Measurements from ENCODE around the gene PUS3. TPM values are rescaled to one million over a fixed set of nuclear protein-coding genes. Genes with fewer than 3 reads are reported as not detected.
A peak's percentile ranks its signal among the peaks of the same experiment; 100 is the strongest.

The PUS3 gene
- total and polyA plus RNA-seq, 10 donors = 7.7 to 12.7 (median 11.1) TPM

DNA sequence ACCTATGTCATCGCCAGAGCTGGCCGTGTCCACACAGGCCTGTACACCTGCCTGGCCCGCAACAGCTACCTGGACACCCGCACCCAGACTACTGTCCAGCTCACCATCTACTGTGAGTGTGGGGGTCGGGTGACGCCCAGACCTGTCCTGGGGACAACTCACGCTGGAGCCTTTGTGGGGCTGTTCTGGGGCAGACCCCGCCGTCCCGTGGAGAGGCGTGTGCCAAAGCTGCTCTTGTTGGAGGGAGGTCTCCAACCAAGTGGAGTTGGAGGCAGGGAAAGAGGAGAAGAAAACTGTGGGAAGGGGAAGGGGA lies 47.1 kb upstream of the PUS3 start:
- no peak overlapping the region for H3K4me3 ChIP-seq
- H3K9me3 ChIP-seq = no peaks in the 10 kb centered on the region
- TF ChIP-seq POLR2AphosphoS5 (IDR thresholded peaks at IDR 0.05) = no peak
- TF ChIP-seq, protein P1, sequence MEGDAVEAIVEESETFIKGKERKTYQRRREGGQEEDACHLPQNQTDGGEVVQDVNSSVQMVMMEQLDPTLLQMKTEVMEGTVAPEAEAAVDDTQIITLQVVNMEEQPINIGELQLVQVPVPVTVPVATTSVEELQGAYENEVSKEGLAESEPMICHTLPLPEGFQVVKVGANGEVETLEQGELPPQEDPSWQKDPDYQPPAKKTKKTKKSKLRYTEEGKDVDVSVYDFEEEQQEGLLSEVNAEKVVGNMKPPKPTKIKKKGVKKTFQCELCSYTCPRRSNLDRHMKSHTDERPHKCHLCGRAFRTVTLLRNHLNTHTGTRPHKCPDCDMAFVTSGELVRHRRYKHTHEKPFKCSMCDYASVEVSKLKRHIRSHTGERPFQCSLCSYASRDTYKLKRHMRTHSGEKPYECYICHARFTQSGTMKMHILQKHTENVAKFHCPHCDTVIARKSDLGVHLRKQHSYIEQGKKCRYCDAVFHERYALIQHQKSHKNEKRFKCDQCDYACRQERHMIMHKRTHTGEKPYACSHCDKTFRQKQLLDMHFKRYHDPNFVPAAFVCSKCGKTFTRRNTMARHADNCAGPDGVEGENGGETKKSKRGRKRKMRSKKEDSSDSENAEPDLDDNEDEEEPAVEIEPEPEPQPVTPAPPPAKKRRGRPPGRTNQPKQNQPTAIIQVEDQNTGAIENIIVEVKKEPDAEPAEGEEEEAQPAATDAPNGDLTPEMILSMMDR (IDR thresholded peaks at IDR 0.05 in 8 of 11, conservative IDR thresholded peaks at IDR 0.05 in 3 of 11) = no peak
- TF ChIP-seq POLR2A (IDR thresholded peaks at IDR 0.05) = no peak
- peaks cover 0 to 30% (median 0%) of the 10 kb centered on the region in 7 donors for H3K27me3 ChIP-seq (replicated peaks in 1 of 7)
- no peak overlapping the region for H3K27ac ChIP-seq
- intact Hi-C loops (cut with DNase I; ENCODE audit: low total_unique reads) = no loop called here
- DNase-seq = peak; percentile 71
- no peaks in the 10 kb centered on the region for H3K36me3 ChIP-seq
- WGBS, 5 donors = 83 to 93% (median 93%) methylated on average over 10 to 11 of the region's 11 CpGs
- H3K4me1 ChIP-seq = peaks cover 0 to 4% (median 0%) of the 10 kb centered on the region in 6 donors

DNA sequence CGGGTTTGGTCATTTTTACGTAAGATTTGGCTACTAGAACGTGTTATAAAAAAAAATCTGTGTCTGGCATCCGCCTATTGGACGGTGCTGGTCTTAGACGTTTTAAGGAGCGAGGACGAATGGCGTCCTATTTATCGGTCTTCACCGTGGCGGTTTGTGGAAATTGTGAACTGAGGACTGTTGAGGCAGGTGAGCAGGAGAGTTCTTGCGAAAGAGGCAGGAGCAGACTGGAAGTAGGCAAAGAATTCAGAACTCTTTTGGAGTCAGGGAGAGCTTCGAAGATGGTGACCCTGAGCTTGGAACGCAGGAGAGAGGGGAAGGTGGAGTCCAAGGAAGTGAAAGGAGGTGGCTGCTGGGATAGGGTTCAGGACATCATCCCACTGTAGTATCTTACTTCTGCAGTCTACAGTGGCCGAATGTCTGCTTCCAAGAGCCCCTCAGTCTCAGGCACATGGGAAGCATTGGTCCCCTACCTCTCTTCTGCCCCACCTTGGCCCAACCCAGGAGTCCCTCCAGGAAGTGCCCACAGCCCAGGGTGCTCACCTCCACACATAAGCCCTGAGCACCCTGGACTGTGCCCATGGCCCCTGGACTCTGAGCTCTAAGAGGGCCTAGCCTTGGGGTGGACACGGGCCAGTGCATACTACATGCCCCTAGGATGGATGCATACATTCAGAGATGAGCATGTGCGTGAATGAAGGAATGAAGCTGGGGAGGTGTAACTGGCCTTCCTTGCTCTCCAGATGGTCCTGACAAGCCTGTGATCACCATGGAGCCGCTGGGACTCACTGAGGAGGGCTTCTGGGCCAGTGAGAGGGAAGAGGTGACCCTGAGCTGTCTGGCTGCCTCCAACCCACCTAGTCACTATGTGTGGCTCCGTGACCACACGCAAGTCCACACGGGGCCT lies 46.5 kb upstream of the PUS3 start:
- WGBS, 5 donors = 88 to 93% (median 90%) methylated on average over 19 to 22 of the region's 22 CpGs
- Histone ChIP-seq H3K4me1 (peaks cover 0 to 4% (median 0%) of the 10 kb centered on the region in 6 donors), H3K27me3 (replicated peaks in 1 of 7) (peaks cover 0 to 29% (median 0%) of the 10 kb centered on the region in 7 donors), H3K9me3 (no peaks in the 10 kb centered on the region), H3K36me3 (no peaks in the 10 kb centered on the region), H3K27ac (no peak overlapping the region), H3K4me3 (no peak overlapping the region)
- no peak for DNase-seq
- TF ChIP-seq POLR2AphosphoS5 (IDR thresholded peaks at IDR 0.05) = no peak
- TF ChIP-seq, protein P1 (IDR thresholded peaks at IDR 0.05 in 8 of 11, conservative IDR thresholded peaks at IDR 0.05 in 3 of 11) = no peak
- TF ChIP-seq POLR2A (IDR thresholded peaks at IDR 0.05) = no peak
- intact Hi-C loops (cut with DNase I; ENCODE audit: low total_unique reads) = no loop called here

DNA sequence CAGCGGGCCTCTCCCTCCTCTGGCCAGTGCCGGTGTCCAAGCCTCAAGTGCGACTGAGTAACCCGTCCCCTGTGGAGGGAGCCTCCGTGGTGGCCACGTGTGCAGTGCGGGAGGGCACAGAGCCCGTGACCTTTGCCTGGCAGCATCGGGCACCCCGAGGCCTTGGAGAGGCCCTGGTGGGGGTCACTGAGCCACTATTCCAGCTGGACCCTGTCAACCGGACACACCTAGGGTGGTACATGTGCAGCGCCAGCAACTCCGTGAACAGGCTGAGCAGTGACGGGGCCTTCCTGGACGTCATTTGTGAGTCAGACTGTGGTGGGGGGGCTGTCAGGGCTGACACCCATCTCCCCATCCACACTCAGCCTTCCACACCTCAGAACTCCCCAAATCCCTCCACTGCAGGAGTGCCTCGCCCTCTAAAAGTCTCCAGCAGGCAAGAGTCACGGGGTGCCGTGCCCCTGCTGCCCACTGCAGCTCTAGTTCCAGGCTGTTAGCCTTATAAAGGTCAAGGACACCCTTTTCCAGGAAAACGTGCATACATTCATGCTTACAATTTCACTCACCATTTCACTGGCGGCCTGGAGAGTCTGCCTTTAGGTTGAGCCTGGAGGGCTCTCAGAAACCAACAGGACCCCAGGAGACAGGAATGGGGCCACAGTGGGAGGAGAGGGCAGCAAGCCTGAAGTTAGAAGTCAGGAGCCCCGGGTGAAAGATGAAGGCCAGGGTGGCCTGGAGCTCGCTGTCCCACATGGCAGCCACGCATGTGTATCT lies 45.5 kb upstream of the PUS3 start:
- Histone ChIP-seq H3K4me1 (peaks cover 0 to 4% (median 0%) of the 10 kb centered on the region in 6 donors), H3K36me3 (no peaks in the 10 kb centered on the region), H3K27me3 (replicated peaks in 1 of 7) (peaks cover 0 to 23% (median 0%) of the 10 kb centered on the region in 7 donors), H3K4me3 (no peak overlapping the region), H3K27ac (no peak overlapping the region), H3K9me3 (no peaks in the 10 kb centered on the region)
- TF ChIP-seq POLR2AphosphoS5 (IDR thresholded peaks at IDR 0.05) (no peak), POLR2A (IDR thresholded peaks at IDR 0.05) (no peak)
- TF ChIP-seq, protein P1 (IDR thresholded peaks at IDR 0.05 in 8 of 11, conservative IDR thresholded peaks at IDR 0.05 in 3 of 11) = no peak
- intact Hi-C loops (cut with DNase I; ENCODE audit: low total_unique reads) = no loop called here
- WGBS, 5 donors = 74 to 88% (median 83%) methylated on average over 13 to 23 of the region's 23 CpGs
- no peak for DNase-seq
